Measurements from ENCODE around the gene C1orf105. TPM values are rescaled to one million over a fixed set of nuclear protein-coding genes. Genes with fewer than 3 reads are reported as not detected.

The C1orf105 gene
- total and polyA plus RNA-seq, 10 of the 15 experiments (the other 5 are each of a cell fraction or from before 2014, with no cell fraction given) = not detected

DNA sequence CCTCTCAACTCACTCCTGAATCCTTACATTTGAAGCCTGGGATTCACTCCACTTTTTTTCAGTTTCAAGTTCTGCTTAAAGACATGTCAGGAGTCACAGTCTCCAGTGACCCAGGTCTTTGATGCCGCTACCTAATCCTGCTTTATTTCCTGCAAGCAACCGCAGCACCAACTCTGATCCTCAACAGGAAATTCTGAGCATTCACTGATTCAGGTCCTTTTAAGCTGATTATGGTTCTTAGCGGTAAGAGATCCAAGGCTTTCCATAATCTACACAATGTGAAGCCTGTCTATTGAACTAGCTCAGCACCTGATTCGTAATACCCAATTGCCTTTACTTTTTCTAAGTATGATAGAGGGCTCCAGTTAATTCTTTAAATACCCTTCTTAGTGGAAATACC, 67.1 kb downstream of the C1orf105 start (continued):
- TF ChIP-seq PRDM15 (CRISPR knock-in tag; IDR thresholded peaks at IDR 0.05) = no peak

DNA sequence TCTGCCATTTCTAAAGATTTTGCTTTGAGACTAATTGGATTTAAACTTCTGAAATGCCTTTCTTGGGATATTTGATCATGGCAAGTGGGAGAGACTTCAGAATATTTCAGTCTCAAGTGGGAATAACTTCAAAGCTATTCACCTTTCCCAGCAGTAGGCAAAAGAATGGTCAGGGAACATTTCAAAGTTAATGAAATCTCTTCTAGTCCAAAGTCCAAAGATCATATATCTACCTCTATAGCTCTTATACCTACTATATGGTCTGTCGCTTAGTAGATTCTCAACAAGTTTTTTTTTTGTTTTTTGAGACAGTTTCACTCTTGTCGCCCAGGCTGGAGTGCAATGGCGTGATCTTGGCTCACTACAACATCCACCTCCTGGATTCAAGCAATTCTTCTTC, 67.9 kb downstream of the C1orf105 start:
- ChIA-PET POLR2A (no interaction called here), CTCF (no interaction called here), RAD21 (ENCODE audit: unreplicated experiment) (no interaction called here), SMC1A (ENCODE audit: uncharacterized antibody, unreplicated experiment) (interaction anchor here (0.7 to 1.7 kb wide), 2 partner anchors 20 to 54 kb away, joined by 4 read pairs; no protein-coding TSS in a partner anchor)
- intact Hi-C loops (cut with micrococcal nuclease; ENCODE audit: unreplicated experiment) = no loop called here
- no TSS peak for BruUV-seq (replicated peaks)
- no peaks in the 10 kb centered on the region for H3K4me1 ChIP-seq (ENCODE audit: control insufficient read depth, insufficient read depth, low read length)
- in situ Hi-C loops (cut with MboI) = no loop called here
- H3K27me3 ChIP-seq (replicated peaks in 1 of 2; ENCODE audit: control insufficient read depth in 2 of 2, insufficient read depth in 2 of 2, low read length in 1 of 2) = peaks cover 0 to 3% of the 10 kb centered on the region in 2 experiments; a peak in 1 of 4 replicates
- H3K36me3 ChIP-seq (ENCODE audit: control insufficient read depth in 2 of 2, insufficient read depth in 2 of 2, low read length in 1 of 2) = no peaks in the 10 kb centered on the region
- no peak overlapping the region for H3K27ac ChIP-seq (ENCODE audit: control insufficient read depth, insufficient read depth)
- FAIRE-seq = no peak
- H3K9ac ChIP-seq (ENCODE audit: control insufficient read depth, insufficient read depth, low read length) = no peak overlapping the region
- 38% methylated on average over 3 of the region's 3 CpGs for WGBS (ENCODE audit: insufficient coverage, insufficient replicate concordance, low lambda C conversion rate, missing lambda C conversion rate)
- H3K4me3 ChIP-seq = no peak overlapping the region
- H3K9me3 ChIP-seq (replicated peaks; ENCODE audit: control insufficient read depth, insufficient read depth, low read length) = no peaks in the 10 kb centered on the region
- TF ChIP-seq ZNF24 (IDR thresholded peaks at IDR 0.05) (no peak), CEBPB (IDR thresholded peaks at IDR 0.05; ENCODE audit: borderline replicate concordance in 1 of 2, low read depth in 2 of 2, low read length in 2 of 2) (no peak), JUND (IDR thresholded peaks at IDR 0.05; ENCODE audit: low read depth, low read length) (no peak), BMI1 (IDR thresholded peaks at IDR 0.05; ENCODE audit: borderline replicate concordance) (no peak), IRF4 (IDR thresholded peaks at IDR 0.05; ENCODE audit: low read depth, low read length) (no peak), TCF3 (IDR thresholded peaks at IDR 0.05; ENCODE audit: borderline replicate concordance, insufficient read depth, low read depth, low read length) (no peak), EP300 (IDR thresholded peaks at IDR 0.05; ENCODE audit: borderline replicate concordance in 1 of 2, control insufficient read depth in 1 of 2, low read depth in 2 of 2, low read length in 2 of 2) (no peak), POLR2AphosphoS2 (IDR thresholded peaks at IDR 0.05; ENCODE audit: low read depth, low read length) (no peak), MEF2B (IDR thresholded peaks at IDR 0.05; ENCODE audit: partially characterized antibody, poor library complexity, severe bottlenecking) (no peak)
- TF ChIP-seq, protein P1, sequence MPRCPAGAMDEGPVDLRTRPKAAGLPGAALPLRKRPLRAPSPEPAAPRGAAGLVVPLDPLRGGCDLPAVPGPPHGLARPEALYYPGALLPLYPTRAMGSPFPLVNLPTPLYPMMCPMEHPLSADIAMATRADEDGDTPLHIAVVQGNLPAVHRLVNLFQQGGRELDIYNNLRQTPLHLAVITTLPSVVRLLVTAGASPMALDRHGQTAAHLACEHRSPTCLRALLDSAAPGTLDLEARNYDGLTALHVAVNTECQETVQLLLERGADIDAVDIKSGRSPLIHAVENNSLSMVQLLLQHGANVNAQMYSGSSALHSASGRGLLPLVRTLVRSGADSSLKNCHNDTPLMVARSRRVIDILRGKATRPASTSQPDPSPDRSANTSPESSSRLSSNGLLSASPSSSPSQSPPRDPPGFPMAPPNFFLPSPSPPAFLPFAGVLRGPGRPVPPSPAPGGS (IDR thresholded peaks at IDR 0.05; ENCODE audit: borderline replicate concordance, insufficient read depth, low read depth, low read length, poor library complexity, severe bottlenecking) = no peak
- TF ChIP-seq, protein P2, sequence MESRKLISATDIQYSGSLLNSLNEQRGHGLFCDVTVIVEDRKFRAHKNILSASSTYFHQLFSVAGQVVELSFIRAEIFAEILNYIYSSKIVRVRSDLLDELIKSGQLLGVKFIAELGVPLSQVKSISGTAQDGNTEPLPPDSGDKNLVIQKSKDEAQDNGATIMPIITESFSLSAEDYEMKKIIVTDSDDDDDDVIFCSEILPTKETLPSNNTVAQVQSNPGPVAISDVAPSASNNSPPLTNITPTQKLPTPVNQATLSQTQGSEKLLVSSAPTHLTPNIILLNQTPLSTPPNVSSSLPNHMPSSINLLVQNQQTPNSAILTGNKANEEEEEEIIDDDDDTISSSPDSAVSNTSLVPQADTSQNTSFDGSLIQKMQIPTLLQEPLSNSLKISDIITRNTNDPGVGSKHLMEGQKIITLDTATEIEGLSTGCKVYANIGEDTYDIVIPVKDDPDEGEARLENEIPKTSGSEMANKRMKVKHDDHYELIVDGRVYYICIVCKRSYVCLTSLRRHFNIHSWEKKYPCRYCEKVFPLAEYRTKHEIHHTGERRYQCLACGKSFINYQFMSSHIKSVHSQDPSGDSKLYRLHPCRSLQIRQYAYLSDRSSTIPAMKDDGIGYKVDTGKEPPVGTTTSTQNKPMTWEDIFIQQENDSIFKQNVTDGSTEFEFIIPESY (IDR thresholded peaks at IDR 0.05) = no peak
- no peak for DNase-seq (ENCODE audit: low read depth, low spot score)
- no peak overlapping the region for H3K4me2 ChIP-seq (ENCODE audit: control insufficient read depth, insufficient read depth)
- H2AFZ ChIP-seq (ENCODE audit: control insufficient read depth, low read depth, low read length) = no peak overlapping the region
- no peaks in the 10 kb centered on the region for H4K20me1 ChIP-seq (ENCODE audit: control insufficient read depth, insufficient read depth)
- no peak for ATAC-seq
- H3K79me2 ChIP-seq (ENCODE audit: control insufficient read depth, insufficient read depth, low read length) = no peaks in the 10 kb centered on the region

Measured in GM12878 (cell line).